PC-9 (cell line): Measurements from ENCODE around the gene PTH1R. TPM values are rescaled to one million over a fixed set of nuclear protein-coding genes. Genes with fewer than 3 reads are reported as not detected.

Source experiments
- BruUV-seq: library from RNA; stranded (reverse); fragments of 400-500 nt; replicated peaks from 2 replicates; lab custom pipeline; 2021; lab: Mats Ljungman, UMichigan
- CTCF ChIA-PET: fragments of 300-600 bp; sonication (Branson Sonifier 250); formaldehyde crosslinking; loops from one replicate; lab custom pipeline; 2022; ENCODE audit warnings: antibody characterized with exemption; lab: Charles Lee
- POLR2A ChIA-PET: fragments of 300-600 bp; sonication (Branson Sonifier 250); formaldehyde crosslinking; loops from one replicate; lab custom pipeline; 2022; ENCODE audit warnings: antibody characterized with exemption; ENCODE audit not compliant: unreplicated experiment; lab: Charles Lee
- DNase-seq, 2 experiments: peaks; one replicate each; pipeline versions ENCODE4 v3.0.0 to v3.0.0-alpha.2; 2015 to 2022; ENCODE audit warnings: mixed read lengths in 1 of 2
- H2AFZ ChIP-seq: fragments of 200-600 bp; sonication (generic); 2 replicates; pipeline ENCODE4 v1.8.1; 2017; ENCODE audit warnings: antibody characterized with exemption
- H3F3A ChIP-seq: fragments of 200-600 bp; sonication (generic); 2 replicates; pipeline ENCODE4 v1.8.1; 2017; ENCODE audit warnings: antibody characterized with exemption, mild to moderate bottlenecking, low read depth; ENCODE audit not compliant: insufficient read depth
- H3K27ac ChIP-seq: fragments of 200-600 bp; sonication (generic); 2 replicates; pipeline ENCODE4 v1.6.1; 2016; ENCODE audit warnings: mixed run types
- H3K27me3 ChIP-seq: fragments of 200-600 bp; sonication (generic); 2 replicates; pipeline ENCODE4 v1.6.1; 2016; ENCODE audit warnings: low read depth, mixed run types; ENCODE audit not compliant: insufficient read depth
- H3K36me3 ChIP-seq: fragments of 200-600 bp; sonication (generic); 2 replicates; pipeline ENCODE4 v1.6.1; 2016; ENCODE audit warnings: low read depth, mixed run types
- H3K4me1 ChIP-seq: fragments of 200-600 bp; sonication (generic); replicated peaks from 2 replicates; pipeline ENCODE4 v1.6.1; 2016; ENCODE audit warnings: mixed run types; ENCODE audit not compliant: insufficient read depth
- H3K4me2 ChIP-seq: fragments of 200-600 bp; sonication (generic); 2 replicates; pipeline ENCODE4 v1.6.1; 2017; ENCODE audit warnings: mixed run types
- H3K4me3 ChIP-seq: fragments of 200-600 bp; sonication (generic); 2 replicates; pipeline ENCODE4 v1.6.1; 2016; ENCODE audit warnings: mixed run types
- H3K79me2 ChIP-seq: fragments of 200-600 bp; sonication (generic); 2 replicates; pipeline ENCODE4 v1.6.1; 2017; ENCODE audit warnings: low read depth, mixed run types
- H3K9me2 ChIP-seq: fragments of 200-600 bp; sonication (generic); 2 replicates; pipeline ENCODE4 v1.8.1; 2017; ENCODE audit warnings: mild to moderate bottlenecking; ENCODE audit not compliant: insufficient read depth
- H3K9me3 ChIP-seq: fragments of 200-600 bp; sonication (generic); 2 replicates; pipeline ENCODE4 v1.8.1; 2016; ENCODE audit warnings: low read depth; ENCODE audit not compliant: insufficient read depth
- H4K20me1 ChIP-seq: fragments of 200-600 bp; sonication (generic); 2 replicates; pipeline ENCODE4 v1.8.1; 2017; ENCODE audit not compliant: insufficient read depth
- EZH2 ChIP-seq: fragments of 200-600 bp; sonication (generic); IDR thresholded peaks from 2 replicates; pipeline ENCODE4 v1.8.0; 2017; ENCODE audit warnings: antibody characterized with exemption, low read depth
- intact Hi-C: fragments of 100-400 bp; cut with micrococcal nuclease; formaldehyde crosslinking; loops from one replicate; pipeline ENCODE4 v1.10.0; 2022; ENCODE audit not compliant: unreplicated experiment
- total RNA-seq: library from RNA; stranded (reverse); gene quantifications from 2 replicates; pipeline ENCODE4 v1.2.3, GENCODE V29; 2021
- TF ChIP-seq, protein P1 (sequence below): fragments of 200-600 bp; sonication (generic); conservative IDR thresholded peaks from 2 replicates; pipeline ENCODE4 v1.6.1; 2017; ENCODE audit warnings: mixed run types, antibody characterized with exemption, mild to moderate bottlenecking, moderate library complexity

PTH1R gene
- total RNA-seq, 1 experiment from 2014 or later = not detected

DNA sequence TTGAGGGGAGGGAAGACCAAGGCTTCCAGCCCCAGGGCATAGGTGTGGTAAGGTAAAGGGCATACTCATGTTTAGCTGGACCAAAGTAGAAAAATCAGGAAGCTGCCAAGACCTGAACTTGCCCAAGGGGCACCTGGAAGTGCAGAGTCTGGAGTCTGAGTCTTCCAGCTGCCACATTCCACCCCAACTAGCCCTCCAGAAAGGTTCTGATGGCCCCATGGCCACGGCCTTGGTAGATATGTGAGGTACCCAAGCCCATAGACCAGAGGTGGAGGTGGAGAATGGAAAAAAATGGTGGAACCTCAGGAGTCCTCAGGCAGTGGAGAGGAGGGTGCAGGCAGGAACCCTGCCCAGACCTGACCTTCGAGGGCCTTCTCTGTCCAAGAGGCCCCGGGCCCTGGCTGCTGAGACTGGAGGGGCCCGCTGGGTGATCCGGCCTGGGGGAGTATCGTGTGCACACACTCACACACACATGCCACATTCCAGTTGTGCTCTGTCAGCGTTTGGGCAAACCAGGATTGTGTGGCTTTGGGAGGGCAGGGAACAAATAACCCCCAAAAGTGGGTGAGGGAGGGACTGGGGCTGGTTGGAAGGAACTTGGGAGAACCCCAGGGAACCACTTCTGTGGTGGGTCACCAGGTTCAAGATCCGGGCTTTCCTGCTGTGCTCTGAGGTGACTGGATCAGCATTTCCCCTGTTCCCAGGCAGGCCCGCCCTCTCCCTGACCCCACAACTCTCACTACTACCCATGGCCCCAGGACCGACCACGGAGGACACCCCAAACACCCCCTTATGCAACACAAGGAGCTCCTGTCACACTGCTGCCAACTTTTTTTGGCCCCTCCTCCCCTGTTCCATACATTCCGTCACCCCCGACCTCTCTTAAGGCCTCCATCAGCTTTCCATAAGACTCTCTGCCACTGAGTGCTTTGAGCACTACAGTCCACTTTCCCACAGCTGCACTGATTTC is 25.9 kb upstream of the PTH1R start:
- Histone ChIP-seq H3K27me3 (peaks cover 3% of the 10 kb centered on the region; the same call in 1 of the 2 replicates), H4K20me1 (no peaks in the 10 kb centered on the region), H3K4me1 (no peaks in the 10 kb centered on the region), H3K36me3 (no peaks in the 10 kb centered on the region), H3F3A (no peaks in the 10 kb centered on the region), H3K9me3 (no peaks in the 10 kb centered on the region), H3K79me2 (no peaks in the 10 kb centered on the region), H3K4me3 (no peak overlapping the region), H3K9me2 (no peaks in the 10 kb centered on the region), H3K4me2 (no peak overlapping the region), H3K27ac (no peak overlapping the region), H2AFZ (no peak overlapping the region)
- no peak for DNase-seq
- POLR2A ChIA-PET = no interaction called here
- CTCF ChIA-PET = no interaction called here
- BruUV-seq = no TSS peak
- no peak for TF ChIP-seq EZH2
- TF ChIP-seq, protein P1, sequence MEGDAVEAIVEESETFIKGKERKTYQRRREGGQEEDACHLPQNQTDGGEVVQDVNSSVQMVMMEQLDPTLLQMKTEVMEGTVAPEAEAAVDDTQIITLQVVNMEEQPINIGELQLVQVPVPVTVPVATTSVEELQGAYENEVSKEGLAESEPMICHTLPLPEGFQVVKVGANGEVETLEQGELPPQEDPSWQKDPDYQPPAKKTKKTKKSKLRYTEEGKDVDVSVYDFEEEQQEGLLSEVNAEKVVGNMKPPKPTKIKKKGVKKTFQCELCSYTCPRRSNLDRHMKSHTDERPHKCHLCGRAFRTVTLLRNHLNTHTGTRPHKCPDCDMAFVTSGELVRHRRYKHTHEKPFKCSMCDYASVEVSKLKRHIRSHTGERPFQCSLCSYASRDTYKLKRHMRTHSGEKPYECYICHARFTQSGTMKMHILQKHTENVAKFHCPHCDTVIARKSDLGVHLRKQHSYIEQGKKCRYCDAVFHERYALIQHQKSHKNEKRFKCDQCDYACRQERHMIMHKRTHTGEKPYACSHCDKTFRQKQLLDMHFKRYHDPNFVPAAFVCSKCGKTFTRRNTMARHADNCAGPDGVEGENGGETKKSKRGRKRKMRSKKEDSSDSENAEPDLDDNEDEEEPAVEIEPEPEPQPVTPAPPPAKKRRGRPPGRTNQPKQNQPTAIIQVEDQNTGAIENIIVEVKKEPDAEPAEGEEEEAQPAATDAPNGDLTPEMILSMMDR = no peak
- intact Hi-C loops = no loop called here

DNA sequence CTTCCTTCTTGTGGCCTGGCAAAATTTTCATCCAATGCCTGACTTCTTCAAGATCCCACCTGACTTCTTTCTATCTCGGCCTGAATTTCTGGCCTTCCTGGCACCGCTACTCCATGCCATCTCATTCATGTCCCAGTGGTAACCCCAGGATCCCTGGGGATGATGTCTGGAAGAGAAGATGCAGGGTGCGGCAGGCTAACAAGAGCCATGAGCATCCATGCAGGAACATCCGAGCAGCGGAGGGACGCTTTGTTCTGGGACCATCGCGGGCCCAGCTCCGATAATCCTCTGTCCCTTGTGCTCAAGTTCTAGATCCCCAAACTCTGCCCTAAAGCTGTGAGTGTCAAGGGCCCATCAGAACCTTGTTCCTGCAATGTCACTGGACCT is 25.2 kb upstream of the PTH1R start:
- no peak for DNase-seq
- no peaks in the 10 kb centered on the region for H4K20me1 ChIP-seq
- ChIA-PET POLR2A (no interaction called here), CTCF (no interaction called here)
- BruUV-seq = no TSS peak
- intact Hi-C loops = no loop called here
- H3K4me2 ChIP-seq = no peak overlapping the region
- no peaks in the 10 kb centered on the region for H3K9me3 ChIP-seq
- H2AFZ ChIP-seq = no peak overlapping the region
- TF ChIP-seq EZH2 = no peak
- TF ChIP-seq, protein P1 = no peak
- no peaks in the 10 kb centered on the region for H3K79me2 ChIP-seq
- H3F3A ChIP-seq = no peaks in the 10 kb centered on the region
- no peaks in the 10 kb centered on the region for H3K9me2 ChIP-seq
- H3K4me1 ChIP-seq = no peaks in the 10 kb centered on the region
- no peak overlapping the region for H3K4me3 ChIP-seq
- H3K27me3 ChIP-seq = peaks cover 3% of the 10 kb centered on the region; the same call in 1 of the 2 replicates
- no peaks in the 10 kb centered on the region for H3K36me3 ChIP-seq
- H3K27ac ChIP-seq = no peak overlapping the region

DNA sequence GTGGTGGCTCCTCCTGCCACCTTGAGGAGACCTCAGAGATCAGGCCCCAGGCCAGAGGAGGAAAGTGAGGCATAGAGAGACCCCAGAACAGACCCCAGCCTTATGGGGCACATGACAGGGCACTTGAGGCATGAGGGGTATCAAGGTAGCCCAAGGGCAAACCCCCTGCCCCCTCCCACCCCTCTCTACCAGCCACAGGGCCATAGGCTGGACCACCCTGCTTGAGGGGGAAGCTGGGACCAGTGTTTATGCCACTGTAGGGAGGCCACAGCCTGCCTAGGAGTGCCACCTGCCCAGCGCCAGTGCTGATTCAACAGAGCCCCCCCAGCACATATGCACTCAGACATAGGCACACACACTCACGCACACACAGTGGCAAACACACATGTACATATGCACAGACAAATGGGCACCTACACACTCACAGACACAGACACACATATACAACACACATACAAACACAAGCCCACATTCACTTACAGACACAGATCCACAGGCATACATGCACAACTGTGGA is 24.6 kb upstream of the PTH1R start:
- DNase-seq = no peak
- H4K20me1 ChIP-seq = no peaks in the 10 kb centered on the region
- intact Hi-C loops = no loop called here
- no peaks in the 10 kb centered on the region for H3K79me2 ChIP-seq
- H3K27me3 ChIP-seq = peaks cover 3% of the 10 kb centered on the region; the same call in 1 of the 2 replicates
- H3K9me3 ChIP-seq = no peaks in the 10 kb centered on the region
- no peaks in the 10 kb centered on the region for H3K36me3 ChIP-seq
- no peak overlapping the region for H3K27ac ChIP-seq
- H3K4me1 ChIP-seq = no peaks in the 10 kb centered on the region
- H3K4me3 ChIP-seq = no peak overlapping the region
- no peak for TF ChIP-seq EZH2
- TF ChIP-seq, protein P1 = no peak
- H3K9me2 ChIP-seq = no peaks in the 10 kb centered on the region
- H2AFZ ChIP-seq = no peak overlapping the region
- H3F3A ChIP-seq = no peaks in the 10 kb centered on the region
- CTCF ChIA-PET = interaction anchor here (0.7 kb wide), 1 partner anchor 272 kb away, joined by 5 read pairs; no protein-coding TSS in a partner anchor
- no TSS peak for BruUV-seq
- POLR2A ChIA-PET = no interaction called here
- no peak overlapping the region for H3K4me2 ChIP-seq
